ENCODE data around the gene SYNPO2.

DNA sequence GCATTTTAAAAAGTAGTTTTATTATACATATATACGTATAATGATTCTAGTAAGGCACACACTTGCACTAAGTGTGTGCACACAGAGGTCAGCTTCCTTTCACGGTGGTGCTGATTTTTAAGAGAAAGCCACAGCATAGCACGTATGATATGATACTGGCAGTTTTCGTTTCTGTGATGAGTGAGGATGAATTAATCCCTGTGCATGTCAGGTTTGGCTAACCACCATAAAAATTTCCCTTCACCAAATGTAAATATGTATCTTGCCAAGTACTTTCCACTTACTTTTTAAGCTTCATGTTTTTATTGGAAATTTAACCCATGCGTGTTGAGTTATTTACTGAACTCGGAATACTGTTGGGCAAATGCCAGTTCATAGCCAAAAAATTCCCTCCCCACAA, 84.6 kb downstream of the SYNPO2 start:
- TF ChIP-seq CTCF (IDR thresholded peaks at IDR 0.05) (no peak), POLR2A (IDR thresholded peaks at IDR 0.05) (no peak)

All from testis (tissue), 2 donors.